ENCODE measurements around the gene RXRA. TPM values are rescaled to one million over a fixed set of nuclear protein-coding genes. Genes with fewer than 3 reads are reported as not detected.

The RXRA gene
- total RNA-seq, 1 experiment from 2014 or later = 19.1 TPM

- no peak for DNase-seq (ENCODE audit: low read depth)
Observed at GRCh38 chr9:134336228-134336627, 10.0 kb downstream of the RXRA start.

GRCh38 chr9:134336924-134337323 is 10.7 kb downstream of the RXRA start:
- no peak for DNase-seq (ENCODE audit: low read depth)

- DNase-seq (ENCODE audit: low read depth) = no peak
Observed at GRCh38 chr9:134337469-134337868, 11.2 kb downstream of the RXRA start.

DNA sequence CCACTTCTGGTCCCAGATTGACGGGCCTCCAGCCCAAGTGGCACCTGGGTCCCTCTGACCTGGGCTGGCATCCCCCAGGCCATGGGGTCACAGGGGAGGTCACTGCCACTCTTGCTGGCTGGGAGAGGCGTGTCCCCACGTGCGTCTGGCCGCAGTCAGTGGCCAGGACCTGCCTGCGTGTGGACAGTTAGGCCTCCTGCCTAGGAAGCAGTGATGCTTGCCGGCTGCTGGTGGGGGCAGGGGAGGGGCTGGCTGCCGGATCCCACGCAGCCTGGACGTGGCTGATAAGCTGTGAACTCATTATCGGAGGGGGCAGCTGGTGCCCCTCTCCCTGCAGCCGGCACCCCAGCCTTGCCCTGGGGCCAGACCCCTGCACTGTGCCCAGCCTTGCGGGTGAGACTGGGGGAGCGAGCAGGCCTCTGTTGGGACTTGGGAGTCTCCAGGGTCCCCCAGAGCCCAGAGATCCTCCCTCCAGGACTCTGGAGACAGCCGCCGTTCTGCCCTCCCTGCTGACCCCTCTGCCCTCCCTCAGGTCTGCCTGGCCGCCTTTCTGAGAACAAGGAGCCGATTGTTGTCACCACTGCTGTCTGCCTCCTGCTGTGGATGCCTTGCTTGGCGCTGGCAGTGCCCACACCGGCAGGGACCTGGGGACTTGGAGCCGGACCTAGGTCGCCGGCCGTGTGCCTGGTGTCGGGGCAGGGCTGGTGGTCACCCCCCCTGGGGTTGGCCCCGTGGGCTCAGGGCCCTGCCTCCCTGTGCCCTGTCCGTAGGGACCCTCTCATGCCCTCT is 12.3 kb downstream of the RXRA start:
- DNase-seq (ENCODE audit: low read depth) = no peak

- no peak for DNase-seq (ENCODE audit: low read depth)
Observed at GRCh38 chr9:134339183-134339806, 13.0 kb downstream of the RXRA start.

DNA sequence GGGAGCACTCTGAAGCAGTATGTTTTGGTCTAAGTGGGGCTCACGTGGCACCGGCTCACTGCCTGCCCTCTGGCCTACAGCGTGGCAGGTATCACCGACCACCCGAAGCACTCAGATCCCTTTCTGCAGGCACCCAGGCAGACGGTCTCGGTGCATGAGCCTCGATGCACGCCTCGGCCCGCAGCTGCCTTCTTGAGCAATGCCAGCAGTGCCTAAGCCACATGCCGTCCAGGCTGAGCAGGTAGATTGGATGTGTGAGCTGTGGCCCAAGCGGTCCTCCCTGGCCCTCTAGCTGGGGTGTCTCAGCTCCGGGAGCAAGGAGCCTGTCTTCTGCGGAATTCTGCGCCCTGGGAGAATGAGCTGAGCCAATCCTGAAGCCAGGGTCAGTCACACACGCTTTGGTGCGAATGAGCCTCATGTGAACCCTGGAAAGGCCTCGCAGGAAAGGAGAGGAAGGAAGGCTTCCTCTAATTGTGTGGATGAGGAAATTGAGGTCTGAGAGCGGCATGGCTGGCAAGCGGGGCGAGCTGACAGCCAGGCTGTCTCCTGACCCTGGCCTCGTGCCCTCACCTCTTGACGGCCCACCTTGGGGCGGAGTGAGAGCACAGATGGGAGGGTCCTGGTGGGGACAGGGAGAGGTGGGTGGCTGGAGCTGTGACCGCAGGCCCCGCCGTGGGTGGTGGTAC is 14.4 kb downstream of the RXRA start:
- DNase-seq (ENCODE audit: low read depth) = no peak

DNA sequence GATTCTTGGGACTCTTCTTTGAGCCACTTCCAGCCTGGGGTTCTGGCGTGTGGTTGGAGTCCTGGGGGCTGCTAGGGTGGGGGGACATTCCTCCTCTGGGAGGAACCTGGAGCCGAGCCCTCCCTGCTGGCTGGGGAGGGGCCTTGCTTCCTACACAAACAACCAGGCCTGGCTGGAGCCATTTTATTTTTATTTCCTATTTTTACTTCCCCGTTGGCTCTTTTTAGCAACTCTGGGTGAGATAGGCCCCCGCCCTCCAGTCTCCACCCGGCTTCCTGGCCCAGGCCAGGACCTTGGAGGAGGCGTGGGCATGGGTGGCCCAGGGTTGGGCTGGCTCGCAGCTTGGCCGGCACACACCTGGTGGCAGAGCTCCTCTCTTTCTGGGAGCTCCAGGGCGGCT is 15.1 kb downstream of the RXRA start:
- DNase-seq (ENCODE audit: low read depth) = no peak

DNA sequence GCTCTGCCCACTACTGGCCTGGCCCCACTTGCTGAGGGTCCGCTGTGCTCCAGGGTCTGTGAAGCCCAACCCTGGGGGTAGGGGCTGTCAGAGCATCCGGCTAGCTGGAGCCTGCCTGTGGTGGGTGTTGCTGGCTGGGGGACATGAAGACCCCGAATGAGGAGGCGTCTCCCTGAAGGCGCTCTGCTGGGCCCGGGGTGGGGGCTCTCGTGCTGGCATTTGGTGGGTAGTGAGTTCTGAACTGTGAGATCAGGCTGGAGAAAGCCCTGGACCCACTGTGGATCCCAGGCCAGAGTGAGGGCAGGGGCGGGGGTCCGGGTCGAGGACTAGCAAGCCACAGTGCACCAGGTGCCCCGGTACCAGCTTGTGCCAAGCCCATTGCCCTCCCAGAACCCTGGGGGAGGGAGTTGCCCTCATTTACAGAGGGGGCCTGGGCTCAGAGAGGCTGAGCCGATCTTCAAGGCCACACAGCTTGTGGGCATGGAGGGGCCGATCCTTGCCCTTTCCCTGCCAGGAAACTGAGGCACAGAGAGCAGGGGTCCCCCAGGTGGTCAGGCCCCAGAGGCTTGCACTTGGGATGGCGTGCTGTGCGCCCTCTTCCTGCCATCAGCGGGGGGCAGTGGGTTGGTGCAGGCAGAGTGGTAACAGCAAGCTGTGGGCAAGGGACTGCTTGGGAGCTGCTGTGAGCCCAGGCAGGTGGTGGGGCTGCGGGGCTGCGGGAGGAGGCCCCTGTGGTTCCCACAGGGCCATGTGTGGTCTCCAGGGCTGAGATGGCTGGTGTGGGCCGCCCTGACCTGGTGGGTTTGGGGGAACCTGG is 15.9 kb downstream of the RXRA start:
- no peak for DNase-seq (ENCODE audit: low read depth)

GRCh38 chr9:134342746-134343115 is 16.5 kb downstream of the RXRA start:
- no peak for DNase-seq (ENCODE audit: low read depth)

- DNase-seq (ENCODE audit: low read depth) = no peak
Observed at GRCh38 chr9:134343637-134344036, 17.4 kb downstream of the RXRA start.

GRCh38 chr9:134344068-134344799 is 18.0 kb downstream of the RXRA start:
- no peak for DNase-seq (ENCODE audit: low read depth)

DNA sequence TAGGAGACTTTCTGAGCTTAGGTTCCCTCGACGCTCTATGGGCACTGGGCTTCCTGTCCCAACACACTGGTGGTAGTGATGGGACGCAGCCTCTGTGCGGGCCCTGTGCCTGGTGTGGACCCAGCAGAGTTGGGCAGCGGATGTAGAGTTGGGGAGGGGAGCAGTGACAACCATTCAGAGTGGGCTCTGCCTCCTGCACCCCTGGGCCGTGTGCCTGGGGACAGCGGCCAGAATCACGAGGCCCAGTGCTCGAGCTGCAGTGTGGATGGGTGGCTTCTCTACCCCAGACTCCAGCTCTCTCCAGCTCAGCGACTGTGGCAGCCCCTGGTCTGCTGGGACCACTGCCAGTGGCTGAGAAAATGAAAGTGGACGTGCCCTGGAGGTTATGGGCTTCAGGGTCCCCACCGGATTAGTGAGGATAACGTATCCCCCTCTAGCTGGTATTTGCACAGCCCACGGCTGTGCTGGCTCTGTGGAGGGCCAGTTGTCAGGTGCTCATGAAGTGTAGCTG is 18.6 kb downstream of the RXRA start:
- DNase-seq (ENCODE audit: low read depth) = no peak

- no peak for DNase-seq (ENCODE audit: low read depth)
Observed at GRCh38 chr9:134345737-134346136, 19.5 kb downstream of the RXRA start.

DNA sequence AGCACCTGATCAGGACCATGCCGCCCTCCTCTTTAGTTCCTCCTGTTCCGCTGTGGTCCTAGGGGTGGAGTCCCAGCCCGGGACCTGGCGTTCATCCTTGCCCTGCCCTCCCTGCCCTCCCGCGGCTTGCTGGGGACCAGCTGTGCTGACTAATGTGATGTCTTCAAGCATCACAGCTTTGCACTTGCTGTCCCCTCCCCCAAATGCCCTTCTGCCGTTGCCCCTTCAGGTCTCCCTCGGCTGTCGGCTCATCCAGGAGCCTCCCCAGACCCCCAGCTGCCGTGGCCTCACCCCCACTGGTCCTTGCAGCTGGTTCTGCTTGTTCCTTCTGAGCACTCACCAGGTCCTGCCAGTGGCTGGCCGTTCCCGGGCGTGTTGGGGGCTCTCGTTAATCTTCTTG is 19.9 kb downstream of the RXRA start:
- DNase-seq (ENCODE audit: low read depth) = no peak

GRCh38 chr9:134346840-134347583 is 20.8 kb downstream of the RXRA start:
- DNase-seq (ENCODE audit: low read depth) = no peak

GRCh38 chr9:134347996-134348395 is 21.7 kb downstream of the RXRA start:
- no peak for DNase-seq (ENCODE audit: low read depth)

DNA sequence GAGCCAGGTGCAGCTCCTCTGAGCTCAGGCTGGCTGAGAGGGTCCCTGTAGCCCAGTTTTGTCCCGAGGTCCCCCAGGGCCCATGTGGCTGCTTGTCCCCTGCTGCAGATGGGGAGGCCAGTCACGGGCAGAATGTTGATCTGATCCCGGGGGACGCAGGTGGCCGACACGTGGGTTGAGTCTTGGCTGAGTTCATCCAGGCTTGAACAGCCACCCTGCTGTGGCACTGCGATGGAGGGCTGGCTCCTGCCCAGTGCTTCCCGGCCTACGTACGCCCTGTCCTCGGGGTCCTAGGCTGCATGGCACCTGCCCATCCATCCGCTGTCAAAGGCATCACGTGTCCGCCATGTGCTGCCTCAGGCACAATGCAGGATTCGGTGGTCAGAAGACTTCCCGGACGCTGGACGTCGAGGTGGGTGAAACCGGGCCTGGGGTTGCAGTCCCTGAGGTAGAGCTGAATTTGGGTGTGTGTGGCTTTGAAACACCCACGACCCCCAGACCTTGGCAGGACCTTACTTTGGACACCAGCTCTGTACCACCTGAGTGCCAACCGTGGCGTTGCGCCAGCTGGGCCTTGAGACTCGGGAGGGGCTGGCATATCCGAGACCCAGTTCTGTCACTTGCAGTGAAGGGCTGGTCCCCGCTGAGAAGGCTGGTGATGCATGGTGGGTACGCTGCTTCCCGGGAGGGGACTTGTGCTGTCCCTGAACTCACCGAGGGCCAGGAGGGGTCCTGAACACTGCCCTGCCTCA is 22.3 kb downstream of the RXRA start:
- DNase-seq (ENCODE audit: low read depth) = no peak

GRCh38 chr9:134349936-134350335 is 23.7 kb downstream of the RXRA start:
- DNase-seq (ENCODE audit: low read depth) = no peak

DNA sequence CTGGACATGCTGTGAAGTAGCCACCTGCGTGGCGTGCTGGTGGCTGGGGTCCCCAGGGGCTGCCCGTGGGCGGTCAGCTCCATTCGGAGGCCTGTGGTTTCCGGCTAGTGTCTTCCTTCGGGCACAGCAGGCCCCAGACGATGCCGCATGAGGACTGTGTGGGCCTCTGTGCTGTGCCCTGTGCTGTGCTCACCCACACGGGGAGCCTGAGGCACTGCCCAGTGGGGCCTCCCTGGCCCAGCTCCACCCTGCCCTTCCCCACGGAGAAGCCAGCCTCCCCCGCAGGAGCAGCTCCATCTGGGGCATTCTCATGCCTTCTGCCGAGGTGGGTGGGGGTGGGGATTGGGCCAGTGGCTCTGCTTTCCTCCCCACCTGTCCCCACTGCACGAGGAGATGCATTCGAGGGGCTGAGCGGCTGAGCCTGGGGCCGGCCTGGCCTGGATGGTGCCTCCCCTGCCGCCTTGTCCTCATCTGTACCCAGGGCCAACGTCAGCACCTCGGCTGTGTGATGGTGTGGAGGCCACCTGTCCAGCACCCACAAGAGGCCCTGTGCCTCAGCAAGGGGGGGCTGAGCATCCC is 24.2 kb downstream of the RXRA start:
- no peak for DNase-seq (ENCODE audit: low read depth)

Data from HT1080 (cell line).